CD14-positive monocyte (primary cell): Measurements from ENCODE around the gene NMS. TPM values are rescaled to one million over a fixed set of nuclear protein-coding genes. Genes with fewer than 3 reads are reported as not detected.
A peak's percentile ranks its signal among the peaks of the same experiment; 100 is the strongest.

Source experiments
- DNase-seq, 3 donors: peaks; one replicate each; pipeline ENCODE4 v3.0.0-alpha.2; 2011 to 2022
- H2AFZ ChIP-seq: 2 replicates; pipeline ENCODE4 v1.6.0; 2012; ENCODE audit warnings: mild to moderate bottlenecking, low read depth, low read length, inconsistent platforms; ENCODE audit not compliant: insufficient read depth, poor library complexity, severe bottlenecking
- H3K27ac ChIP-seq, 2 donors: 1 replicate in 1 of 2; 2 replicates in 1 of 2; pipeline ENCODE4 v1.5.1; 2012 to 2013; ENCODE audit warnings: low read length in 2 of 2, control low read depth in 1 of 2, inconsistent platforms in 1 of 2, low read depth in 1 of 2, mild to moderate bottlenecking in 1 of 2
- H3K27me3 ChIP-seq, 2 donors: one replicate each; pipeline versions ENCODE4 v1.6.0 to v1.6.1; 2011 to 2013; ENCODE audit warnings: low read length in 2 of 2; ENCODE audit not compliant: control insufficient read depth in 2 of 2, insufficient read depth in 2 of 2
- H3K36me3 ChIP-seq, 2 donors: replicated peaks in 1 of 2; 1 replicate in 1 of 2; 2 replicates in 1 of 2; pipeline versions ENCODE4 v1.5.1 to v1.6.1; 2012 to 2013; ENCODE audit warnings: low read length in 2 of 2, control low read depth in 1 of 2, inconsistent platforms in 1 of 2, mild to moderate bottlenecking in 1 of 2; ENCODE audit not compliant: insufficient read depth in 2 of 2, control insufficient read depth in 1 of 2
- H3K4me1 ChIP-seq, 2 donors: 1 replicate in 1 of 2; 2 replicates in 1 of 2; pipeline versions ENCODE4 v1.5.1 to v1.6.1; 2012 to 2013; ENCODE audit warnings: low read length in 2 of 2, control low read depth in 1 of 2, inconsistent platforms in 1 of 2, mild to moderate bottlenecking in 1 of 2, moderate library complexity in 1 of 2; ENCODE audit not compliant: insufficient read depth in 2 of 2, control insufficient read depth in 1 of 2
- H3K4me2 ChIP-seq: replicated peaks from 2 replicates; pipeline ENCODE3; 2012; ENCODE audit warnings: low read length, moderate library complexity, mild to moderate bottlenecking; ENCODE audit not compliant: poor library complexity, severe bottlenecking; ENCODE audit errors: extremely low read depth
- H3K4me3 ChIP-seq, 3 experiments: fragments of 200-600 bp in 1 of 3; sonication (generic) in 1 of 3; replicated peaks in 1 of 3; 1 replicate in 2 of 3; 2 replicates in 1 of 3; pipeline ENCODE4 v1.5.1; 2011 to 2013; ENCODE audit warnings: low read length in 3 of 3, mild to moderate bottlenecking in 3 of 3, control low read depth in 2 of 3, low read depth in 2 of 3, inconsistent platforms in 1 of 3, moderate library complexity in 1 of 3
- H3K79me2 ChIP-seq: 2 replicates; pipeline ENCODE4 v1.6.0; 2012; ENCODE audit warnings: mild to moderate bottlenecking, control low read depth, inconsistent platforms, low read length, moderate library complexity; ENCODE audit not compliant: insufficient read depth
- H3K9ac ChIP-seq: 2 replicates; pipeline ENCODE4 v1.6.0; 2017; ENCODE audit warnings: low read length, mild to moderate bottlenecking; ENCODE audit not compliant: insufficient read depth, poor library complexity, severe bottlenecking
- H3K9me3 ChIP-seq, 2 donors: replicated peaks in 1 of 2; 1 replicate in 1 of 2; 2 replicates in 1 of 2; pipeline versions ENCODE4 v1.5.1 to v1.6.1; 2012 to 2013; ENCODE audit warnings: low read length in 2 of 2, control low read depth in 1 of 2; ENCODE audit not compliant: control insufficient read depth in 1 of 2, insufficient read depth in 1 of 2
- H4K20me1 ChIP-seq: 2 replicates; pipeline ENCODE4 v1.6.0; 2012; ENCODE audit warnings: mild to moderate bottlenecking, low read length, control low read depth, moderate library complexity; ENCODE audit not compliant: insufficient read depth
- H3K27ac Mint-ChIP-seq, 7 donors: one replicate each; pipeline ENCODE4 v1.8.0; 2020; ENCODE audit warnings: mild to moderate bottlenecking in 7 of 7, mixed read lengths in 7 of 7, moderate library complexity in 6 of 7, inconsistent platforms in 2 of 7
- H3K27me3 Mint-ChIP-seq, 3 donors: one replicate each; pipeline ENCODE4 v1.8.0; 2021 to 2022; ENCODE audit warnings: low read depth in 3 of 3, mild to moderate bottlenecking in 3 of 3, mixed read lengths in 3 of 3, moderate library complexity in 3 of 3, inconsistent platforms in 1 of 3
- H3K36me3 Mint-ChIP-seq, 2 donors: one replicate each; pipeline ENCODE4 v1.8.0; 2020; ENCODE audit warnings: mixed read lengths in 2 of 2, inconsistent platforms in 1 of 2, mild to moderate bottlenecking in 1 of 2
- H3K4me1 Mint-ChIP-seq: one replicate; pipeline ENCODE4 v1.8.0; 2020; ENCODE audit warnings: mild to moderate bottlenecking, mixed read lengths
- H3K4me3 Mint-ChIP-seq, 2 donors: one replicate each; pipeline ENCODE4 v1.8.0; 2020; ENCODE audit warnings: mild to moderate bottlenecking in 2 of 2, mixed read lengths in 2 of 2, moderate library complexity in 1 of 2
- H3K9me3 Mint-ChIP-seq, 7 donors: one replicate each; pipeline ENCODE4 v1.8.0; 2020 to 2022; ENCODE audit warnings: mixed read lengths in 7 of 7, mild to moderate bottlenecking in 6 of 7, moderate library complexity in 6 of 7, inconsistent platforms in 2 of 7
- WGBS: methylation state at CpG from one replicate; pipeline ENCODE4 v1.1.5; 2013; ENCODE audit warnings: missing lambda C conversion rate; ENCODE audit not compliant: insufficient coverage; 5-methylcytosine and 5-hydroxymethylcytosine counted together
- intact Hi-C, 2 donors: fragments of 100-400 bp; cut with micrococcal nuclease; formaldehyde crosslinking; loops; one replicate each; pipeline versions ENCODE4 v1.15.0 to v1.15.1; 2023
- polyA plus RNA-seq, 3 donors: library from polyadenylated mRNA; depleted of rRNA in 1 of 3; unstranded in 2 of 3; stranded (reverse) in 1 of 3; fragments of 300-500 nt in 2 of 3; fragments of >200 nt in 1 of 3; fragmentation: Illumina TruSeq in 2 of 3; gene quantifications; 1 replicate in 2 of 3; 2 replicates in 1 of 3; pipeline ENCODE4 v1.2.3, GENCODE V29; 2012 to 2021
- TF ChIP-seq, protein P1 (sequence below): fragments of 200-600 bp; IDR thresholded peaks from one replicate; pipeline ENCODE4 v1.8.0; 2022; ENCODE audit warnings: antibody characterized with exemption, mild to moderate bottlenecking

NMS gene
- polyA plus RNA-seq, 3 donors, result not detected

DNA sequence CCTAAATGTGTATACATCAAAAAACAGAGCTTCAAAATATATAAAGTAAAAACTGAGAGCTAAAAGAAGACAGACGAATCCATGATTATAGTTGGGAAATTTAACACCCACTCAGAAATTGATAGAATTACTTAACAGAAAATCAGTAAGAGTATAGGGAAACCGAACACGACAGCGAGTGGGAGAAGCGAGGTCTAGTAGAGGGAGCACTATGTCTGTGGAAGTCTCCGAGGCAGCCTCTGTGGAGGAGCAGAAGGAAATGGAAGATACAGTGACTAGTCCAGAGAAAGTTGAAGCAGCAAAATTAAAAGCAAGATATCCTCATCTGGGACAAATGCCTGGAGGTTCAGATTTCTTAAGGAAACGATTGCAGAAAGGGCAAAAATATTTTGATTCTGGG is 38.8 kb downstream of the NMS start:
- H3K27ac ChIP-seq, result no peak overlapping the region
- intact Hi-C loops, result no loop called here
- no peaks in the 10 kb centered on the region for H3K4me1 ChIP-seq
- H3K4me3 Mint-ChIP-seq, result no peak overlapping the region
- H3K4me2 ChIP-seq, result no peak overlapping the region
- H4K20me1 ChIP-seq, result no peaks in the 10 kb centered on the region
- H3K9me3 ChIP-seq, result peaks cover 11 to 12% of the 10 kb centered on the region in 2 donors
- peaks cover 5% of the 10 kb centered on the region for H3K4me1 Mint-ChIP-seq
- no peak overlapping the region for H2AFZ ChIP-seq
- TF ChIP-seq, protein P1, sequence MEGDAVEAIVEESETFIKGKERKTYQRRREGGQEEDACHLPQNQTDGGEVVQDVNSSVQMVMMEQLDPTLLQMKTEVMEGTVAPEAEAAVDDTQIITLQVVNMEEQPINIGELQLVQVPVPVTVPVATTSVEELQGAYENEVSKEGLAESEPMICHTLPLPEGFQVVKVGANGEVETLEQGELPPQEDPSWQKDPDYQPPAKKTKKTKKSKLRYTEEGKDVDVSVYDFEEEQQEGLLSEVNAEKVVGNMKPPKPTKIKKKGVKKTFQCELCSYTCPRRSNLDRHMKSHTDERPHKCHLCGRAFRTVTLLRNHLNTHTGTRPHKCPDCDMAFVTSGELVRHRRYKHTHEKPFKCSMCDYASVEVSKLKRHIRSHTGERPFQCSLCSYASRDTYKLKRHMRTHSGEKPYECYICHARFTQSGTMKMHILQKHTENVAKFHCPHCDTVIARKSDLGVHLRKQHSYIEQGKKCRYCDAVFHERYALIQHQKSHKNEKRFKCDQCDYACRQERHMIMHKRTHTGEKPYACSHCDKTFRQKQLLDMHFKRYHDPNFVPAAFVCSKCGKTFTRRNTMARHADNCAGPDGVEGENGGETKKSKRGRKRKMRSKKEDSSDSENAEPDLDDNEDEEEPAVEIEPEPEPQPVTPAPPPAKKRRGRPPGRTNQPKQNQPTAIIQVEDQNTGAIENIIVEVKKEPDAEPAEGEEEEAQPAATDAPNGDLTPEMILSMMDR, result no peak
- H3K27ac Mint-ChIP-seq, result no peak overlapping the region
- no peak for DNase-seq
- H3K36me3 Mint-ChIP-seq, result no peaks in the 10 kb centered on the region
- H3K36me3 ChIP-seq, result no peaks in the 10 kb centered on the region
- peaks cover 0 to 2% (median 0%) of the 10 kb centered on the region in 3 donors for H3K27me3 Mint-ChIP-seq
- H3K9me3 Mint-ChIP-seq, result peaks cover 4 to 24% (median 18%) of the 10 kb centered on the region in 7 donors
- no peak overlapping the region for H3K4me3 ChIP-seq
- WGBS, result 100% methylated on average over 6 of the region's 7 CpGs
- H3K27me3 ChIP-seq, result no peaks in the 10 kb centered on the region
- H3K79me2 ChIP-seq, result no peaks in the 10 kb centered on the region
- H3K9ac ChIP-seq, result no peak overlapping the region

DNA sequence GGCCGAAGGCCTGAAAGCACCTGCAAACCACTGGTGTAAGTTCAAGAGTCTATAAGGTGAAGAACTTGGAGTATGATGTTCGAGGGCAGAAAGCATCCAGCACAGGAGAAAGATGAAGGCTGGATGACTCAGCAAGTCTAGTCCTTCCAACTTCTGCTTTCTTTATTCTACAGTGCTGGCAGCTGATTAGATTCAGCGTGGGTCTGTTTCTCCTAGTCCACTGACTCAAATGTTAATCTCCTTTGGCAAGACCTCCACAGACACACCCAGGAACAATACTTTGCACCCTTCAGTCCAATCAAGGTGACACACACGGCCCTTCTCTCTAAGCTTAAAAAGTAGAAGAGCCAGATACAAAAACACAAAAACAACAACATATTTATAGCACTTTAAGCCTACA is 43.4 kb downstream of the NMS start:
- Mint-ChIP-seq H3K9me3 (peaks cover 0 to 6% (median 1%) of the 10 kb centered on the region in 7 donors), H3K36me3 (no peaks in the 10 kb centered on the region), H3K27ac (peak overlapping the region in 2 of 7 donors; percentile 12 to 33), H3K4me1 (peaks cover 5% of the 10 kb centered on the region), H3K27me3 (peaks cover 0 to 8% (median 2%) of the 10 kb centered on the region in 3 donors), H3K4me3 (no peak overlapping the region)
- Histone ChIP-seq H3K4me3 (no peak overlapping the region), H2AFZ (peak overlapping the region; percentile 40), H3K9me3 (no peaks in the 10 kb centered on the region), H3K4me1 (no peaks in the 10 kb centered on the region), H3K27me3 (no peaks in the 10 kb centered on the region), H3K79me2 (no peaks in the 10 kb centered on the region), H3K27ac (no peak overlapping the region), H4K20me1 (no peaks in the 10 kb centered on the region), H3K9ac (no peak overlapping the region), H3K36me3 (no peaks in the 10 kb centered on the region), H3K4me2 (no peak overlapping the region)
- DNase-seq, result peak; percentile 42 to 62 (median 43)
- TF ChIP-seq, protein P1, result no peak
- intact Hi-C loops, result no loop called here
- WGBS, result 25% methylated on average over 2 of the region's 4 CpGs
